Pulmonary artery endothelial cell (primary cell): ENCODE data around the gene MXRA8. TPM values are rescaled to one million over a fixed set of nuclear protein-coding genes. Genes with fewer than 3 reads are reported as not detected.
A peak's percentile ranks its signal among the peaks of the same experiment; 100 is the strongest.
"Not testable (repeated sequence)": the region's sequence is repeated elsewhere in the genome, so short reads cannot be mapped to it uniquely, and the experiment has no call there.

Experiments used
- DNase-seq: peaks from one replicate; pipeline ENCODE4 v3.0.0-alpha.2; 2011; ENCODE audit warnings: low read depth, low spot score
- total RNA-seq: library from RNA; depleted of rRNA; stranded (reverse); fragments of >200 nt; gene quantifications from 2 replicates; pipeline ENCODE4 v1.2.3, GENCODE V29; 2014

MXRA8 gene
- total RNA-seq, 1 donor from 2014 or later: 0.99 TPM

DNA sequence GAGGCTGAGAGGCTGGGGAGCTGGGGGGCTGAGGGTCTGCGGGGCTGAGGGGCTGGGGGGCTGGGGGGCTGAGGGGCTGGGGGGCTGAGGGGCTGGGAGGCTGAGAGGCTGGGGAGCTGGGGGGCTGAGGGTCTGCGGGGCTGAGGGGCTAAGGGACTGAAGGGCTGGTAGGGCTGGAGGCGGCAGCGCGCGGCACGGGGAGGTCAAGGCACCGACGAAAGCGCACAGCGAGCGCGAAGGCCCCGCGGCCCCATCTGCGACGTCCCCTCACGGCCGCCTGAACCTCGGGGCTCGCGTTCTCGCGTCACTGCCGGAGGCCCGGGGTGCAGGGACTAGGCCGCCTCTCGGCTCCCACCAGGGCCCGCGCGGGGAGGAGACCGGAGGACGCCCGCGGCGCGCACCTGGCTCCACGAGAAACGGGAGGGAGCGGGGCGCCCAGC is 34.3 kb downstream of the MXRA8 start:
- DNase-seq: no peak

DNA sequence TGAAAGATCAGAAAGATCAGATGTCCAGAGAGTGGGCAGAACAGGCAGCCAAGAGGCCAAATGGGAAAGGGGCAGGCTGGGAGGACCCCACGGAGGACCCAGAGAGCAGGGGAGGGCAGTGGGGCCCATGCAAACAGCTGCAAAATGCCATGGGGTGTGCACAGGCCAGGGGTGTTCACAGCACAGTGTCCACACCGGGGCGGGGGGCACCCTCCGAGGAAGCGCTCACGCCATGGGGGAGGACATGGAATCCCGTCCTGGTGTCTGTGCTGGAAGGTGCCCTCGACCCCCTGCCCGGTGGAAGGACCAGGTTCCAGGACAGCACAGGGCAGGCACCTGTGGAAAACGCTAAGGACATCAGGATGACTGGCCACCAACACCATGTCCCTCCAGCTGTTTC is 35.4 kb downstream of the MXRA8 start:
- DNase-seq: no peak

- no peak for DNase-seq
Observed at GRCh38 chr1:1322418-1322817, 35.9 kb downstream of the MXRA8 start.

GRCh38 chr1:1321477-1321876 is 36.9 kb downstream of the MXRA8 start:
- no peak for DNase-seq

- no peak for DNase-seq
Observed at GRCh38 chr1:1320666-1321448, 37.5 kb downstream of the MXRA8 start.

GRCh38 chr1:1319646-1319941 is 38.8 kb downstream of the MXRA8 start:
- DNase-seq: no peak

DNA sequence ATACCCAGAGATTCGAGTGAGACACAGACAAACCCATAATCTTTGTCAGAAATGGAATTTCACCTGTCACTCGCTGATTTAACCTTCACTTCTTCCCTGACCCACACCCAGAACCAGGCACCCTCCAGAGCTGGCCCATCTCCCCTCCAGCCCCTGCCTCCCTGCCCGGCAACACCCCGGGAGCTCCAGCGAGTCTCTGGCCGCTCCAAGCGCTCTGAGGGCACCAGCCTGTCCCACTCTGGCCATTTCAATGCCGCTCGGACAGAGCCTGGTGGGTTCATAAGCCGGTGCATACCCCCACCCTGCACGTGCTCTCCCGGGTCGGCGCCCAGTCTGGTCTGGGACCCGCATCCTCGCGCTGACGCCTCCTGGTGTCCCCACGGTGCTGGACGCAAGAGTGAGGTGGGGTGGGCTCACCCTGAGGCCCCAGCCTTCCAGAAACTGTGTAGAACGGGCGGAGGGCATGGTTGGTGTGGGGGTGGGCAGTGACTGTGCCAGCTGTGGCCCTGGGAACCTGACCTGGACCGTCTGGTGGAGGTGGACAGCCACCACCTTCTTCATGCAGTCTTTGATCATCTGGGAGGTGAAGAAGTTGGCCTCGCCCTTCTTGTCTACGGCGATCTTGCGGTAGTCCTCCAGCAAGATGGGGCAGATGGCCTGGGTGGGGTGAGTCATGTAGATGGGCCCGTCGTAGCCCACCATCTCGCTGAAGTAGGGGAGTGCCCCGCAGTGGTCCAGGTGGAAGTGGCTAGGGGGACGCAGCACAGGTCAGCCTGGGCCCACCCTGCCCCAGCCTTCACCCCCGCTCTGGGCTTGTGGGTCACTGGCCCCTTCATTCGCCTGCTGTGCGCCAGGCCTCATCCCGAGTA is 39.3 kb downstream of the MXRA8 start:
- DNase-seq: no peak

GRCh38 chr1:1318131-1318652 is 40.2 kb downstream of the MXRA8 start:
- peak; percentile 26 for DNase-seq

DNA sequence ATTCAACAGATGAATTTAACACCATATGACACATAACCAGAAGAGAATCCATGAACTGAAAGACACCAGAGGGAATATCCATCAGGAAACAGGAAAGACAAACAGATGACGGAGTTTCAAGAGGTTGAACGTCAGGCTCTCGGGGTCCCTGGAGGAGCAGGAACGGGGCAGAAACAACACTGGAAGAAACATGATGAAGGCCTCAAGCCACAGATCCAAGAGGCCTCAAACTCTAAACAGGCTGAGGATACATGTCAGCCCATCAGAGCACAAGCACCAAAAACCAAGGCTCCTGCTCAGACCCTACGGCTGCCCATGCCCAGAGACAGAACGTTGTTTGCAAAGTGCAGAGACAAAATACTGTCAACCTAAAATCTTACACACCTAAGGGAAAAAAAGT is 40.9 kb downstream of the MXRA8 start:
- no peak for DNase-seq

DNA sequence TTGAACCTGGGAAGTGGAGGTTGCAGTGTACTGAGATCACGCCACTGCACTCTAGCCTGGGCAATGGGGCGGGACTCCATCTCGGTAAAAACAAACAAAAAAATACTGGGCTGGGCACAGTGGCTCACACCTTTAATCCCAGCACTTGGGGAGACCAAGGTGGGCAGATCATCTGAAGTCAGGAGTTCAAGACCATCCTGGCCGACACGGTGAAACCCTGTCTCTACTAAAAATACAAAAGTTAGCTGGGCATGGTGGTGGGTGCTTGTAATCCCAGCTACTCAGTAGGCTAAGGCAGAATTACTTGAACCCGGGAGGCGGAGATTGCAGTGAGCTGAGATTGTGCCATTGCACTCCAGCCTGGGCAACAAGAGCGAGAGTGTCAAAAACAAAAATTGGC is 42.2 kb downstream of the MXRA8 start:
- DNase-seq: not testable (repeated sequence)

DNA sequence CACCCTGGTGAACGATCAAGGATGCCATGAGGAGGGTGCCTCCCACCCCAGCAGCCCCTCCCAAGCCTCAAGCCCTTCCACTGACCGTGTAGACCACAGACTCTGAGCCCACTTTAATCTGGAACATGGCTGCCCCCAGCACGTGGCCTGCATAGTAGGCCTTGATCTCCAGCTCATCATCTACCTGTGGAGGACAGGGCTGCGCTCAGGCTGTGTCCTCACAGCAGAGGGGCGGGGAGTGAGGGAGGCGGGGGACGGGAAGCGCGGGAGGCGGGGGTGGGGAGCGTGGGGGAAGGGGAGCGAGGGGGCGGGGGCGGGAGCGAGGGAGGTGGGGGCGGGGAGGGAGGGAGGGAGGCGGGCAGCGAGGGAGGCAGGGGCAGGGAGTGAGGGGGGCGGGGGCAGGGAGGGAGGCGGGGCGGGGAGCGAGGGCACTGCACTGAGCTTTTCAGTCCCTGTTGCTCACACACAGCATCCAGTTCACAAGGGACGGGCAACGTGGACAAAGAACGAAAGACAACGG is 42.9 kb downstream of the MXRA8 start:
- DNase-seq: no peak

DNA sequence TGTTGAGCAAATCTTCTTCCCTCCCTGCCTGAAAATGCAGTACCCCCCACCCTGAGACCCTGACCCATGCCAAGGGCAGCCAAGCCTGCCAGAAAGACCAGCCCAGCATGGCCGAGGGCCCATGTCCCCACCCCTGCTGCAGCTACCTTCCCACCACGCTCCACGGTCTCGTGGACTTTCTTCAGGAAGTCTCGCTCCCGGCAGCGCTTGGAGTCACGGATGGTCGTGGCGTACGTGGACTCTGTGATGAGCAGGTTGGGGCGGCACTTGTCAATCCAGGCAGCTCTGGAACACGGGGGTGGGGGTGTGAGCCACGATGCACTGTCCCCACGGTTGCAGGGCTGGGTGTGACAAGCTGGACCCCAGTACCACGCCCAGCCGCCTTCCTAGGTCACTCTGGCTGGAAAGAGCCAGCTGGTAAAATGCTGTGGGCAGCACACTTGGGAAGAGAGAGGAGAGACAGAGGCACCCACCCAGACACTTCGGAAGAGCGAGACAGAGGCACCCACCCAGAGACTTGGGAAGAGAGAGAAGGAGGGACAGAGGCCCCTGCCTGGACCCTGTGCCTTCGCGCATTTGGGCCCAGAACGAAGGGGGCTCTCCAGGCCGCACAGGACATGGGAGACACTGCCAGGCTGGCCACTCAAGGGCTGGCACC is 43.5 kb downstream of the MXRA8 start:
- no peak for DNase-seq

DNA sequence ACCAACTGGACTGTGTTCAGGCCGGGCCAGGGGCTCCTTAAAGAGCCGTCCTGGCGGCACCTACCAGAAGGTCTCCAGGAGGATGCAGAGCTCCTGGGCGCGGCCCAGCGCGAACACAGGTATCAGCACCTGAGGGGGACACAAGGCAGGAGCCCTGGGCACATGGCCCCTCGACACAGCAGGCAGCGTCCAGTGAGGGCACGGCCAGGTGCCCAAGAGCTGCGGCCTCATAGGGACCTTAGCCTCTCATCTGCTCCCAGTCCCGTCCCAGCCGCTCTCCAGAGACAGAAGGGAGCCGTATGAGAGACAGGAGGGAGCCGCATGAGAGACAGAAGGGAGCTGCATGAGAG is 44.1 kb downstream of the MXRA8 start:
- DNase-seq: no peak

- no peak for DNase-seq
Observed at GRCh38 chr1:1313500-1314236, 44.7 kb downstream of the MXRA8 start.

DNA sequence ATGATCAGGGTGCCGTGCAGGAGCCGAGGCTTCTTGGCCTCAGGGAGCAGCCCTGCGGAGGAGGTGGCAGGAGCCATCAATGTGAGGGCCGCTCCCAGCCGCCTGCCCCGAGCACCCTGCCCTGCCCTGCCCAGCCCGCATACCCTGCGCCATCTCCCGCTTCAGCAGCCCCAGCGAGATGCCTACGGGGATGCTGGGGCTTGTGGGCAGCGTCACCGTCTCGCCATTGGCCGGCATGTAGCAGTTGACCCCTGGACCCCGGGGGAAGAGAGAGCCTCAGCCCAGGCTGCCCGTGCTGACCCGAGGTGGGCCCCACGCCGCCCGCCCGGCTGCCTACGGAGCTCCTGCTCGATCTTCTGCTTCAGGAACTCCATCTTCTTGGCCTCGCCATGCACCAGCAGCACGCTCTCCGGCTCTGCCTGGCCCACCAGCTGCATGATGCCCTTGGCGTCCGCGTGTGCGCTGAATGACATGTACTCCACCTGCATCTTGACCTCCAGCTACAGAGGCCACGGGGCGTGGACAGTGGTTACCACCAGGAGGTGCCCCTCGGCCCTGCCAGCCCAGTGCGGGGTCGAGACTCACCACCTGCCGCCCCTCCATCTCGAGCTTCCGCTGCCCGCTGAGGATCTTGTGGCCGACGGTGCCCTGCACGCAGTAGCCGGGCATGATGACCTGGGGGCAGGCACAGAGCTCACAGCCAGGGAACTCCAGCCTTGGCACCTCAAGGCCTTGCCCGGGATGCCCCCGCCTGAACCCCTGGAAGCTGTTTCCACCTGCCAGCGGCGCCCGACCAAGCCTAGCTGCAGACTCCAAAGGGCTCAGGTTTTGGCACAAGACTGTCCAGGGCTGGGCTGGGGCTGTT is 45.7 kb downstream of the MXRA8 start:
- DNase-seq: no peak

DNA sequence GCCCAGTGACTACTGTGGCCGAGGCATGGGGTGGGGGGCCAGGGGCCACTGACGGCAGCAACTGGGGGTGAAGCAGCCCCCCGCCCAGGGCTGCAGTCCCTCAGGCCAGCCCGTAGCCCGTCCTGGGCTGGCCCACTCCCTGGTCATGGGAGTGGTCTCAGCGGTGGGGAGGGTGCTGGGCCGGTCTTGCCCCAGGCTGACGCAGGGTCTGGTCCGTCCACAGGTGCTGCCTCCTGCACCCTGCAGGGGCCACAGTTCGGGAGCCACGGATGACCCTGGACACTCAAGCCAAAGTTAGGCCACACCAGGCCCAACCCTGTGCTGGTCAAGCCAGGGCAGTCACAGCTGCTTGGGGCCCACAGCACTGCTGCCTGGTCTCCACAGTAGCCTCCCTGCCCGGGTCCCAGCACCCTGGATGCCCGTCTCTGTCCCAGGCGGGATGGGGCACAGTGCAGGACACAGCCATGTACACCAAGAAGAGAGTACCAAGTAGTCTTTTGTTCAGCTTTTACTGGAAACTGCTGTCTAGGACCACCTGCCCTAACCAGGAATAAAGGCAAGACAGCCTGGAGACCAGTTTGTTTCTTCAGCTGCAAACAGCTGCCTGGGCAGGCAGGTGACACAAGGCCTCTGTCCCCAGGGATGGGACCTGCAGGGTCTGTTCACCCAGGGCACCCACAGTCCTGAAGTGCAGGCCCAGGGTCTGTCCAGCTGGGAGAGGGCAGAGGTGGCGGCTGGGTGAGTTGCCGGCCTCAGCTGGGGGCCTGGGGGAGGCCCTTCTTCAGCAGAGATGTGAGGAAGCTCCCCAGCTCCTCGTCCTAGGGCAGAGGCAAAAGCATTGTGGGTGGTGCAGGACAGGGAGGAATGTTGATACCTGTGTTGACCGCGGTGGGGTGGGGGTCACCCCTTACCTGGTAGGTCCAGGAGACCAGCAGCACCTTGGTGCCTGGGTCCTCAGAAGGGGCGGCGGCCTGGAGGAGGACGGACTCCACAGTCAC is 46.9 kb downstream of the MXRA8 start:
- no peak for DNase-seq

- DNase-seq: no peak
Observed at GRCh38 chr1:1310476-1311053, 47.8 kb downstream of the MXRA8 start.

DNA sequence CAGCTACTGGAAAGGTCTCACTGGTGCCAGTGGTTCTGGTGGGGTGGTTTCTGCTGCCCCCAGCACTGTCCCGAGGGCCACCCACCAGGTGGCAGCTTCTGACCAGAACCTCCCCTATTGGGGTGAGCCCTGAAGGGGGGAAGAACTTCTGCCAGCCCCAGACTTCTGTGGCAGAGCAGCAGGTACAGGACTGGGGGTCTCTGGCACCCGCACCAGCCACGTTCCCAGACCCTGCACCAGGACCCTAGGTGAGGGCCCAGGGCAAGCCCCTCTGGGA is 48.3 kb downstream of the MXRA8 start:
- DNase-seq: no peak
